Measurements from ENCODE around the gene UBXN11.

The UBXN11 gene

GRCh38 chr1:26285366-26286063 lies 20.9 kb downstream of the UBXN11 start:
- DNase-seq (ENCODE audit: low spot score): no peak

GRCh38 chr1:26284597-26285347 lies 21.7 kb downstream of the UBXN11 start:
- DNase-seq (ENCODE audit: low spot score): peak; percentile 83

- DNase-seq (ENCODE audit: low spot score): no peak
Measured at GRCh38 chr1:26283871-26284596, 22.4 kb downstream of the UBXN11 start.

DNA sequence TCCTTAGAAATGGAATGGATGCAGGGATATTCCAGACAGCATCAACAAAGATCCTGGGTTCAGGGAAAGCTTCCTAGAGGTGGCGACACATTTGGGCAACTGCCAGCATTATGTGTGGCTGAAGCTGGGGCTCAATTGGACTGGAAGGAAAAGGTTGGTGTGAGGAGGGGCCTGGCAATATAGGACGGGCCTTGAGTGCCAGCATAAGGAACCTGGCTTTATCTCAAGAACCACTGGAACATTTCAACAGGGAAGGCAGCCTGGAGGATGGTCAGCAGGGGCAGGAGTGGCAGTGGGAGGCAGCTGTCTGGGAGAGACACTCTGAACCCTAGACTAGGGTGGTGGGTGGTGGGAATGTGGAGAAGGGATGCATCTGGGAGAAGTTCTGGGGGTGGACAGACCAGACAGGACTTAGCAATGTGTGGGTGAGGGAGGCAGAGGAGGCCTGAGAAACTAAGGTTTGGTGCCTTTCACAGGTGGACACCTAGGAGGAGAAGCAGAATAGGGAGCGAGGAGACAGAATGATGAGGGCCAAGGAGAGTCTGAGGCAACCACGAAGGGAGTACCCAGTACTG lies 23.1 kb downstream of the UBXN11 start:
- DNase-seq (ENCODE audit: low spot score): no peak

DNA sequence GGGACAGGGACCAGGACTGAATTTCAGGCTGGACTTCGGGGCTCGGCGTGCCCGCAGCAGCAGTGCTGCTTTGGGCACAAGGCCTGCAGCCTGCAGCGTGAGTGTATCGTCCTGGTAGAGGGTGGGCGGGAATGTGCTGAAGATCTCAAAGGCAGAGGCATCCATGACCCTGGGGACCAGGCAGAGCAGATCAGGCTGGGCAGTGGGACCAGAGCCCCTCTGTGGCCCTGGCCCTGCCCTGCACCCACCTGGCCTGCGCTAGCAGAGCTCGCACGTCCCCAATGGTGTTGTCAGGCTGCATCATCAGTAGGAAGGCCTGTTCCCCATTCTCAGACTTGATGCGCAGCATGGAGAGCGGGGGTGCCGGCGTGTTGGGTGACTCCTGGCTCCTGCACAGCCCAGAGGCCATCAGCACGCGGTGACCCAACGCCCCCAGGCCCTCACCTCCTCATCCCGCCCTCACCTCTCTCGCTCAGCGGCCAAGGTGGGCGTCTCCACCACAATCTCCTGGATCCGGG lies 24.0 kb downstream of the UBXN11 start:
- DNase-seq (ENCODE audit: low spot score): no peak

DNA sequence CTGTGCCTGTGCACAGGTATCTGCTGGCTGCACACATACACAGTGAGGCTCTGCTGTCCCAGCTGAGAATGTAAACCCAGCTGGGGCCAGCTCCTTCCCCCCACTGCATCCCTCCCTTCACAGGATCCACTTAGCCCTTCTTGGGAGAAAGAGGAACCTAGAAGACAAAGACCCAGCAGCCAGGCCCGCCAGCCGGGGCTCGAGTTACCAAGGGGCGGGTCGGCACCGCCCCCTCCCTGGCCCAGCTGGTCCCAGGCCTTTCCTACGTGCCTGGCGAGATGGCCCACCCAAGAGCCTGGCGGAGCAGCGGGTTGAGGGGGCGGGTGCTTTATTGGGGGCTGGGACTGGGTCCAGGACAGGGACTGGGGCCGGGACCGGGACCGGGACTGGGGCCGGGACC lies 24.5 kb downstream of the UBXN11 start:
- no peak for DNase-seq (ENCODE audit: low spot score)

- DNase-seq (ENCODE audit: low spot score): no peak
Measured at GRCh38 chr1:26281091-26281958, 25.1 kb downstream of the UBXN11 start.

DNA sequence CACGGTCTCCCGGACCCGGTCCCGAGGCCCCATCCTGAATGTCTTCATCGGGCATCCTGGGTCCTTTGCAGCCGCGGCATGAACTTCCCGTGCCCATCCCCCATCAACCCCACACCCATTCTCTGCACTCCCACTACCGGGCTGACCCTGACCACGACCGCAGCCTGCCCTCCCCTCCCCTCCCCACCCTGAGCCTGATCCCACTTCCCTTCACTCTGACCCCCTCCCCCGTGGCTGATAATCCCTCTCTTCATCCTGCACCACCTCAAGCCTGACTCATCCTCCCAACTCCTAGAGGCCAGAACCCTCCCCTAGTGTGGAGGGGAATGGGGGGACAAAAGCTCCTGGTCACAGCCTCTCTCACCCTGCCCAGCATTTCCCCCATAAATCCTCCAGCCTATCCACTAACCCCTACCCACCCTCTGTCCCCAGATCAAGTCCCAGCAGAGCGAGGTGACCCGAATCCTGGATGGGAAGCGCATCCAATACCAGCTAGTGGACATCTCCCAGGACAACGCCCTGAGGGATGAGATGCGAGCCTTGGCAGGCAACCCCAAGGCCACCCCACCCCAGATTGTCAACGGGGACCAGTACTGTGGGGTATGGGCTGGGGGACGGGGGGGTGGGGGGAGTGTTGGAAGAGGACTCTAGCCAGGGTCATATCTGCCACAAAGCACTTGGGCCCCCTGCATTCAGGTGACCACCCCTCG lies 25.9 kb downstream of the UBXN11 start:
- peak; percentile 59 for DNase-seq (ENCODE audit: low spot score)

DNA sequence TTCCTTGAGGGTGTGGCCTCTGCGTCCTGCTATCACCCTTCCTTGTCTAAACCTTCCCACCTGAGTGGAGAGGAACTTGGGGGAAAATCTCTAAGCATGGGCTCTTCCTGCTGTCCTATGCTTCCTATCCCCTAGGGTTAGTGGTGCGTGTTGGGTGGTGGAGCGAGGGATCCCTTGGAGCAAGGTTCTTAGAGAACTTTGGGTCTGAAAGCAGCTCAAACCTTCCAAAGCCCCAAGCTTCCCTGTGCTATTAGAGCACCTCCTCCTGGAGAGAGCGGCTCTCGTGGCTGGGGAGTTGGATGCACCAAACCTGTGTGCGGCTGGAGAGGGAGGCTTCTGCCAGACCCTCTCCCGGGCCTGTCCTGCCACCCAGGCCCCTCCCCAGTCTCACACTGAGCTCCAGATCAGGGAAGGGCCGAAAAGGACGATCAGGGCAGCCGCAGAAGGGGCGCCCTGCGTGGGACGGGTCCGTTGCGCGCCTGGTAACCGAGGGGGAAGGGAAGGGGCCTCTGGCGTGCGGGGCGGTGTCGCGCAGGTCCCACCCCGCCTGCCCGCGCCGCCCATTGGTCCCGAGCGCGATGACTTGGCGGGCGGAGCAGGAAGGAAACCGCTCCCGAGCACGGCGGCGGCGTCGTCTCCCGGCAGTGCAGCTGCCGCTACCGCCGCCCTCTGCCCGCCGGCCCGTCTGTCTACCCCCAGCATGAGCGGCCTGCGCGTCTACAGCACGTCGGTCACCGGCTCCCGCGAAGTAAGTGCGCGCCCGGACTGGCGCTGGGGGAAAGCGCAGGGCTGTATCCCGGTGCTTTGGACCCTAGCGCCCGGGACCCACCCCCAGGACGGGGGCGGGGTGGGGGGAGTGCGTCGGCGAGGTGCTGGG lies 26.7 kb downstream of the UBXN11 start, which contains the start of gene SH3BGRL3:
SH3BGRL3 (plus strand) TSS at position 631 of the 877 bp plus-strand sequence; CDS start at position 701, 70 bp downstream.
- peak; percentile 88 for DNase-seq (ENCODE audit: low spot score)

DNA sequence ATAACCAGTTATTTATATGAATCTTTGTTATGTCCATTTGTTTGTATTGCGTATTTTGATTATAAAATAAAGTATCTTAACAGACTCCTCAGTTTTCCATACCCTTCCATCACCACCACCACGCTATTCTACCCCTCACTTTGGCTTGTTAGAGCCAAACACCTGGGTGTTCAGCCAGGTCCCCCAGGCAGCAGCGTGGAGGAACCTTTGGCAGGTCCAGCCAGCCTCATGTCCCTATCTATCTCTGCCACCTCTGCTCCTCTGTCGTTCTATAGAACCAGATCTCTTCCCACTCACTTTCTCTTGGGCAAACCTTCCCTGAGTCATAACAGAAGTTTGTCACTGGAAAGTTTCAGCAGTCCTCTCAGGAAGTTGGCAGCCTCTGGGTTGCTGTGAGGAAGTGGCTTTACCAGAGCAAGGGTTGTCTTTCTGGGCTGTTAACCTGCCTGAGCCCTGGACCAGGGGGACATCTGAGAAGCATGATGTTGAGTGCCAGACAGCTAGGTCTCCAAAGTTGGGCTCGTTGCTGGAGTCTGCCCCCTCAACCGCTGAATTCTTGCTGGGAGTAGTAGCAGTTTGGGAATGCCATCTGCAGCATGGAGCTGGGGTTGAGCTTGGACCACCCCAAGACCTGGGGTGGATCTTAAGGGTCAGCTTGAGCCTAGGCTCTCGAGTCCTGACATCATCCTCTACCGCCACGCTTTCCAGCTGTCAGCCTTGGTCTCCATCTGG lies 27.5 kb downstream of the UBXN11 start:
- peak; percentile 86 for DNase-seq (ENCODE audit: low spot score)

DNA sequence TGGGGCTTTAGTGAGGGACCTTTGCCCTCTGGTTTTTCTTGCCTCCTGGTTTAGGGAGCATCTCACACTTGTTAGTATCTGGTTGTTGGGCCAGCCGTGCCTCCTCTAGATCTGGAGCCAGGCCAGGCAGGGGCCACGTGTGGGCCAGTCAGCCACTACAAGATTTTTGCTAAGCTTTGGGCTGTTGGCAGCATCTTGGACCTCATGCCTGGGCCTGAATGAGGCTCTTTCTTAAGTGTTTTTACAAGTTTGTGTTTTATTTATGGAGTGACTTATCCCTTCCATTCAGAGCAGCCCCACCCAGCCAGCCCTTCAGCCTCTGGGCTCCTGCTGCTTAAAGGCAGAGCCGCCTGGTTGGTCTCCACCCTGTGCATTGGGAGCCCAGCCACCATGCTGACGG lies 28.1 kb downstream of the UBXN11 start:
- DNase-seq (ENCODE audit: low spot score): no peak

- DNase-seq (ENCODE audit: low spot score): no peak
Measured at GRCh38 chr1:26277719-26278118, 28.7 kb downstream of the UBXN11 start.

DNA sequence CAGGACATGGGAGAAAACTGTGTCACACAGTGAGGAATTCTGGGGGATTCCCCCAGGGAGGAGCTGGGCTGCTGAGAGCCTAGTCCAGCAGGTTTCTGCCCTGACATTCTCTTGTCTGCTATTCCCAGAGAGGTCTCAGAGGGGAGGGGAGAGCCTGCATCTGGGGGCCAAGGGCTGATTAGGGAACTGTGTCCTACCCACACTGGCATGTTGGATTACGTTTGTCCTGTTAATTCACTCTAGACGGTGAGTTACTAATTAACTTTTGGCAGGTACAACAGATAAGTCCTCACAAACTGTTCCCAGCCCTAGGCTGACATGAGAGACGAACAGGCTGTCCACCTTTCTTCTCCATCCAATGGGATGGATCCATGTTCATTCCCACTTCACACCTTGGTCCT lies 29.2 kb downstream of the UBXN11 start:
- DNase-seq (ENCODE audit: low spot score): peak; percentile 79

- no peak for DNase-seq (ENCODE audit: low spot score)
Measured at GRCh38 chr1:26276432-26276838, 30.0 kb downstream of the UBXN11 start.

DNA sequence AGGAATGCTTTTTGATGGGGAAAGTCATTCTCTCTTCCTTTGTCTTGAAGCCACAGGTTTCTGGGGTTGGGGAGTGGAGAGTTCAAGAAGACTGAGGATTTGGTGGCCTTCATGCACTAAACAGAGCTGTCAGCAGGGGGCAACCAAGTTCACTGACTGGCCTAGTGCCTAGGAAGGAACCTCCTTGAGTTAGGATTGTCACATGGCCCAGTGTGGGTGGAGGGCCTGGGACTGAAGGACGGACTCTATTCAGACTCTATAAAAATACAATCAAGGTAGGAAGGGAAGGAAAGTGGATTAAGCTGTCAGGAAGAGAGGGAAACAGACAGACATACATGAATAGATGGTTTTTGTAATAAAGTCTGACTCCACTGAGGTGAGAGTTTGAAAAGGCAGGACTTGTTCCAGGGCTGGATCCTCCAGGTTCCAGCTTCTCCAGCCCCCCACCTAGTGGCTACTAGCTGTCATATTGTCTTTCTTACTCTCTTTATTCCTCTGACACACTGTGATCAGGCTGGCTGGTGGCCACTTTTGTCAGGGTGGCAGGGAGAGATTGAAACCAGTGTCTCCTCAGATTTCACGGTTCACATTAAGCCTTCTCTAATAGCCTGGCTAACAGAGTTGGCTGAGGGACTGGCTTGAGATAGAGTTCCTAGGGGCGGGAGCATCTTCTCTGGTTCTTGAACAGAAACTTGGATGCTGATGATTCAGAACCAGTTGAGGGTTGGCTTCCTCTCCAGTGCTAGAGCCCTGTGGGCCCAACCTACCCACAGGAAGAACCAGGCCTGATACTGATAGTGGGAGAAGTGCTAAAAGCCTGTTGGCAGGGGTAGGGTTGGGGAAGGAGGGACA lies 30.6 kb downstream of the UBXN11 start:
- peak; percentile 95 for DNase-seq (ENCODE audit: low spot score)

DNA sequence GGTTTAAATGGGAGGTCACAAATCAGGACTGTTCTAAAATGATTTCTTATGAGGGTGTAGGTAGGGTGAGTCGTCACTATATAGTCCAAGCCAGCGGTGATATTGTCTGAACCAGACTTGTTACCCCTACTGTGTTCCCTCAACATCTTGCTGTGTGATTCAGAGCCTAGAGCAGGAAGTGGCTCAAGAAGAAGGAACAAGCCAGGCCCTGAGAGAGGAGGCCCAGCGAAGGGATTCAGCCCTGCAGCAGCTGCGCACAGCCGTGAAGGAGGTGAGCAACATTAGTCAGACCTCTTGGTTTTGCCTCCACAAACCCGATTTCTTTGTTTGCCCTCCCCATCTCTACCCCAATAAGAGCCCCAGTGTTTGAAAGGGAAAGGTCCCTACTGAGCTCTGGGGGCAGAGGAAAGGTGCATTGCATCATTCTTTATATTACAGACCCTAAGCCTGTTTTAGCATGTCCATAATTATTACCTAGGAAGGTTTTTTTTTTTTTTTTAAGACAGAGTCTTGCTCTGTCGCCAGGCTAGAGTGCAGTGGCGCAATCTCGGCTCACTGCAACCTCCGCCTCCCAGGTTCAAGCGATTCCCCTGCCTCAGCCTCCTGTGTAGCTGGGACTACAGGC lies 31.5 kb downstream of the UBXN11 start:
- peak; percentile 47 for DNase-seq (ENCODE audit: low spot score)

DNA sequence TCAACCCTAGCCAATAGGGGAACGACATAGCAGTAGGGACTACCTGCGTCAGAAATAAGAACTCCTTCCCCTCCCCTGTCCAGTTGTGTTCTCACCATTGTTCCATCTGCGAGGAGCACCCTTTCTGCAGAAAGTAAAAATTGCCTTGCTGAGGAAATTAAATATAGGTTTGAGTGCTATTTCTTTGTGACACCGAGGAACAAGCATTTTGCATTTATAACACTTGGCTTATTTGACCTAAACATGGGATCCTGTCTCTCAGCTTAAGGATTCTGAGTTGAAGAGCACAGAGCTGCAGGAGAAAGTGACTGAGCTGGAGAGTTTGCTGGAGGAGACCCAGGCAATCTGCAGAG lies 37.3 kb downstream of the UBXN11 start:
- DNase-seq (ENCODE audit: low spot score): no peak

Measured in kidney tubule cell (primary cell).